Omental fat pad (tissue), 4 donors: ENCODE data around the gene KATNIP. TPM values are rescaled to one million over a fixed set of nuclear protein-coding genes. Genes with fewer than 3 reads are reported as not detected.

ENCODE experiments used
- ATAC-seq: fragments of 150-250 bp; one replicate; pipeline ENCODE4 v1.9.1; 2016; ENCODE audit warnings: mild to moderate bottlenecking, moderate library complexity; ENCODE audit not compliant: low FRiP score
- DNase-seq: peaks from one replicate; pipeline ENCODE4 v3.0.0-alpha.2; 2019; ENCODE audit warnings: low spot score
- CTCF ChIP-seq, 3 donors: fragments of 450-650 bp; IDR thresholded peaks; one replicate each; pipeline ENCODE4 v1.5.1; 2016 to 2017; ENCODE audit warnings: antibody characterized with exemption in 3 of 3, mild to moderate bottlenecking in 3 of 3, moderate library complexity in 2 of 3
- total RNA-seq, 4 donors: library from RNA; depleted of rRNA; stranded (reverse); fragments of >200 nt; gene quantifications; one replicate each; pipeline ENCODE4 v1.1.0, GENCODE V29; 2016

Gene KATNIP
- total RNA-seq, 4 donors from 2014 or later = 18.1 to 22.9 (median 20.0) TPM

GRCh38 chr16:27520982-27521673 lies 28.8 kb upstream of the KATNIP start:
- TF ChIP-seq CTCF (IDR thresholded peaks at IDR 0.05) = no peak
- DNase-seq (no peak), ATAC-seq (peak; percentile 48)

GRCh38 chr16:27522173-27522707 lies 27.7 kb upstream of the KATNIP start:
- no peak for DNase-seq
- no peak for TF ChIP-seq CTCF (IDR thresholded peaks at IDR 0.05)
- ATAC-seq = no peak

- no peak for TF ChIP-seq CTCF (IDR thresholded peaks at IDR 0.05)
- DNase-seq (no peak), ATAC-seq (no peak)
Observed at GRCh38 chr16:27526180-27526579, 23.8 kb upstream of the KATNIP start.

GRCh38 chr16:27528294-27528693 lies 21.6 kb upstream of the KATNIP start:
- ATAC-seq (no peak), DNase-seq (no peak)
- TF ChIP-seq CTCF (IDR thresholded peaks at IDR 0.05) = no peak

- no peak for TF ChIP-seq CTCF (IDR thresholded peaks at IDR 0.05)
- DNase-seq (no peak), ATAC-seq (no peak)
Observed at GRCh38 chr16:27529962-27530361, 20.0 kb upstream of the KATNIP start.

GRCh38 chr16:27531186-27531585 lies 18.8 kb upstream of the KATNIP start:
- DNase-seq (no peak), ATAC-seq (no peak)
- no peak for TF ChIP-seq CTCF (IDR thresholded peaks at IDR 0.05)
